HEK293 (cell line): ENCODE results near the gene EXD2.

ENCODE experiments used
- CTCF ChIA-PET: fragments of 350-600 bp; formaldehyde crosslinking; extraction: SDS; loops from one replicate; lab custom pipeline; 2021; ENCODE audit warnings: antibody characterized with exemption; lab: Yijun Ruan, JAX
- POLR2A ChIA-PET: fragments of 300-600 bp; formaldehyde crosslinking; extraction: SDS; loops from one replicate; lab custom pipeline; 2020; ENCODE audit warnings: antibody characterized with exemption, inconsistent platforms; lab: Yijun Ruan, JAX
- H3K27ac ChIP-seq: fragments of 200-500 bp; sonication (Bioruptor generic); 2 replicates; pipeline ENCODE4 v1.5.1; 2014; ENCODE audit warnings: low read depth, low read length, control low read depth, inconsistent platforms; ENCODE audit errors: extremely low read depth
- H3K36me3 ChIP-seq, 2 experiments: fragments of 200-500 bp in 1 of 2; sonication (Bioruptor generic) in 1 of 2; 1 replicate in 1 of 2; 2 replicates in 1 of 2; pipeline ENCODE4 v1.5.1; 2014 to 2017; ENCODE audit warnings: inconsistent platforms in 2 of 2, low read length in 2 of 2; ENCODE audit not compliant: control insufficient read depth in 2 of 2, insufficient read depth in 1 of 2
- H3K4me1 ChIP-seq: fragments of 200-500 bp; sonication (Bioruptor generic); 2 replicates; pipeline ENCODE4 v1.5.1; 2014; ENCODE audit warnings: mild to moderate bottlenecking, low read length, inconsistent platforms; ENCODE audit not compliant: control insufficient read depth, insufficient read depth
- H3K4me3 ChIP-seq: 2 replicates; pipeline ENCODE4 v1.5.1; 2011; ENCODE audit warnings: low read depth, mild to moderate bottlenecking, control low read depth, low read length, moderate library complexity
- H3K9me3 ChIP-seq: fragments of 200-500 bp; sonication (Bioruptor generic); 2 replicates; pipeline ENCODE4 v1.5.1; 2014; ENCODE audit warnings: low read depth, low read length, inconsistent platforms; ENCODE audit not compliant: control insufficient read depth, insufficient read depth
- GLI4 ChIP-seq: fragments of 450-650 bp; formaldehyde crosslinking; IDR thresholded peaks from 2 replicates; pipeline ENCODE4 v1.5.1; 2016; ENCODE audit warnings: missing biosample characterization, missing genetic modification characterization
- GLIS1 ChIP-seq: fragments of 450-650 bp; formaldehyde crosslinking; IDR thresholded peaks from 2 replicates; pipeline ENCODE4 v1.5.1; 2016; ENCODE audit warnings: missing biosample characterization, missing genetic modification characterization
- HOXC10 ChIP-seq: sonication (generic); formaldehyde crosslinking; IDR thresholded peaks from 2 replicates; pipeline ENCODE4 v1.8.1; 2023; ENCODE audit warnings: mild to moderate bottlenecking, missing genetic modification reagents
- ZBTB48 ChIP-seq: fragments of 450-650 bp; formaldehyde crosslinking; IDR thresholded peaks from 2 replicates; pipeline ENCODE4 v1.5.1; 2016; ENCODE audit warnings: missing biosample characterization, missing genetic modification characterization
- ZNF10 ChIP-seq: fragments of 450-650 bp; formaldehyde crosslinking; IDR thresholded peaks from 2 replicates; pipeline ENCODE4 v1.5.1; 2017; ENCODE audit warnings: missing biosample characterization, missing genetic modification characterization
- ZNF121 ChIP-seq: fragments of 450-650 bp; formaldehyde crosslinking; IDR thresholded peaks from 2 replicates; pipeline ENCODE4 v1.5.1; 2016; ENCODE audit warnings: missing biosample characterization, missing genetic modification characterization
- ZNF133 ChIP-seq: fragments of 450-650 bp; formaldehyde crosslinking; IDR thresholded peaks from 2 replicates; pipeline ENCODE4 v1.5.1; 2016; ENCODE audit warnings: missing biosample characterization, missing genetic modification characterization
- ZNF169 ChIP-seq: fragments of 450-650 bp; formaldehyde crosslinking; IDR thresholded peaks from 2 replicates; pipeline ENCODE4 v1.5.1; 2016; ENCODE audit warnings: missing biosample characterization, missing genetic modification characterization
- ZNF239 ChIP-seq: fragments of 450-650 bp; formaldehyde crosslinking; IDR thresholded peaks from 2 replicates; pipeline ENCODE4 v1.5.1; 2016; ENCODE audit warnings: missing biosample characterization, missing genetic modification characterization
- ZNF366 ChIP-seq: fragments of 450-650 bp; formaldehyde crosslinking; conservative IDR thresholded peaks from 2 replicates; pipeline ENCODE4 v1.5.1; 2016; ENCODE audit warnings: missing biosample characterization, missing genetic modification characterization
- ZNF473 ChIP-seq: fragments of 450-650 bp; formaldehyde crosslinking; IDR thresholded peaks from 2 replicates; pipeline ENCODE4 v1.5.1; 2017; ENCODE audit warnings: missing biosample characterization, missing genetic modification characterization
- ZNF510 ChIP-seq: fragments of 450-650 bp; formaldehyde crosslinking; IDR thresholded peaks from 2 replicates; pipeline ENCODE4 v1.5.1; 2018; ENCODE audit warnings: mild to moderate bottlenecking, missing genetic modification characterization, missing biosample characterization; ENCODE audit not compliant: insufficient replicate concordance
- ZNF561 ChIP-seq: fragments of 450-650 bp; IDR thresholded peaks from 2 replicates; pipeline ENCODE4 v1.5.1; 2018; ENCODE audit warnings: missing biosample characterization, missing genetic modification characterization, borderline replicate concordance
- TF ChIP-seq, protein P1 (sequence below): fragments of 450-650 bp; formaldehyde crosslinking; IDR thresholded peaks from 2 replicates; pipeline ENCODE4 v1.5.1; 2016; ENCODE audit warnings: missing biosample characterization, missing genetic modification characterization
- TF ChIP-seq, protein P2 (sequence below): fragments of 450-650 bp; formaldehyde crosslinking; IDR thresholded peaks from 2 replicates; pipeline ENCODE4 v1.5.1; 2016; ENCODE audit warnings: missing biosample characterization, missing genetic modification characterization
- TF ChIP-seq, protein P3 (sequence below): fragments of 450-650 bp; formaldehyde crosslinking; IDR thresholded peaks from 2 replicates; pipeline ENCODE4 v1.5.1; 2017; ENCODE audit warnings: missing biosample characterization, missing genetic modification characterization
- TF ChIP-seq, protein P4 (sequence below): fragments of 450-650 bp; formaldehyde crosslinking; IDR thresholded peaks from 2 replicates; pipeline ENCODE4 v1.5.1; 2016; ENCODE audit warnings: missing biosample characterization, missing genetic modification characterization, low read depth

The EXD2 gene

DNA sequence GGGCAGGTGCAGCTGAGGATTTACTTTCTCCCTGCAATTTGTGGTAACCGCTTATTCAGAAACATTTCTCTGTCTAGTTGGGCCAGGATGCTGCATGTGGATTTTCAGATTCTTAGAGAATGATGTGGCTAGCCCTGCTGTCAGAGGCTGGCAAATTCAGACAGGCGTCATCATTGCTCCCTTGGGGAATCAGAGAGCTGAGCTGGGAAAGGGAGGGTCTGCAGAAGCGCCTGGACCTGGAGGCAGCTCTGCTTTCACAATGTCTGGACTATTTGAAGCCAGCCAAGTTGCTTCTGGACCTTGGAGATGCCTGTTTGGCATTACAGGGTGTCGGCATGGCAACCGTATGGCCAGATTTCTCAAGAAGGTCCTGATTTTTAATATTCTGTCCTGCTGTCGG lies 72.1 kb downstream of the EXD2 start (continued):
- TF ChIP-seq ZNF10 (tag by site-specific recombination) (no peak), HOXC10 (CRISPR knock-in tag) (no peak)
- TF ChIP-seq, protein P1, sequence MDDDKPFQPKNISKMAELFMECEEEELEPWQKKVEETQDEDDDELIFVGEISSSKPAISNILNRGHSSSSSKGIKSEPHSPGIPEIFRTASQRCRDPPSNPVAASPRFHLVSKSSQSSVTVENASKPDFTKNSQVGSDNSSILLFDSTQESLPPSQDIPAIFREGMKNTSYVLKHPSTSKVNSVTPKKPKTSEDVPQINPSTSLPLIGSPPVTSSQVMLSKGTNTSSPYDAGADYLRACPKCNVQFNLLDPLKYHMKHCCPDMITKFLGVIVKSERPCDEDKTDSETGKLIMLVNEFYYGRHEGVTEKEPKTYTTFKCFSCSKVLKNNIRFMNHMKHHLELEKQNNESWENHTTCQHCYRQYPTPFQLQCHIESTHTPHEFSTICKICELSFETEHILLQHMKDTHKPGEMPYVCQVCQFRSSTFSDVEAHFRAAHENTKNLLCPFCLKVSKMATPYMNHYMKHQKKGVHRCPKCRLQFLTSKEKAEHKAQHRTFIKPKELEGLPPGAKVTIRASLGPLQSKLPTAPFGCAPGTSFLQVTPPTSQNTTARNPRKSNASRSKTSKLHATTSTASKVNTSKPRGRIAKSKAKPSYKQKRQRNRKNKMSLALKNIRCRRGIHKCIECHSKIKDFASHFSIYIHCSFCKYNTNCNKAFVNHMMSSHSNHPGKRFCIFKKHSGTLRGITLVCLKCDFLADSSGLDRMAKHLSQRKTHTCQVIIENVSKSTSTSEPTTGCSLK (tag by site-specific recombination): no peak

DNA sequence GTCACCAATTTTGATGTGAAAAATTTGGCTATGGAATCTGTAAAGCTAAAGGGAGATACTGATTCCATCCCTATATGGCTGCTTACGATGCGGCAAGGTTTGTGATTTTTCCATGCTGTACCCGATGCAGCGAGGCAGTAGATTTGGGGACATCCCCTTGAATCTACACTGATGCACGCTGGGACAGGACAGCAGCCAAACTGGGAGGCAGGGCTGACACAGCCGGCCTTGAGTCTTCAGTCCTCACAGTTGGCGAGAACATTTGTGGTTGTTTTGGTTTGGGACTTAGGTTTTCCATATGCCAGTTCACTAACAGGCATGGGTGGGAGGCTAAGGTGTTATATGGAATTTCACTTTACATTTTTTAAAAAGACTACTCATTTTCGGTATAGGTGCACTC lies 72.5 kb downstream of the EXD2 start:
- Histone ChIP-seq H3K36me3 (peaks cover 0 to 6% of the 10 kb centered on the region in 2 experiments; a peak in 1 of 3 replicates), H3K9me3 (no peaks in the 10 kb centered on the region), H3K27ac (no peak overlapping the region), H3K4me1 (peaks cover 5% of the 10 kb centered on the region; the same call in 1 of the 2 replicates), H3K4me3 (no peak overlapping the region)
- ChIA-PET POLR2A (no interaction called here), CTCF (no interaction called here)
- TF ChIP-seq ZNF239 (tag by site-specific recombination) (no peak), GLIS1 (tag by site-specific recombination) (no peak), ZNF121 (tag by site-specific recombination) (no peak), ZNF133 (no peak), ZNF473 (no peak), ZNF561 (tag by site-specific recombination) (no peak), GLI4 (tag by site-specific recombination) (no peak), ZNF169 (no peak), ZNF366 (no peak), ZNF510 (tag by site-specific recombination) (no peak), ZBTB48 (tag by site-specific recombination) (no peak)
- TF ChIP-seq, protein P2, sequence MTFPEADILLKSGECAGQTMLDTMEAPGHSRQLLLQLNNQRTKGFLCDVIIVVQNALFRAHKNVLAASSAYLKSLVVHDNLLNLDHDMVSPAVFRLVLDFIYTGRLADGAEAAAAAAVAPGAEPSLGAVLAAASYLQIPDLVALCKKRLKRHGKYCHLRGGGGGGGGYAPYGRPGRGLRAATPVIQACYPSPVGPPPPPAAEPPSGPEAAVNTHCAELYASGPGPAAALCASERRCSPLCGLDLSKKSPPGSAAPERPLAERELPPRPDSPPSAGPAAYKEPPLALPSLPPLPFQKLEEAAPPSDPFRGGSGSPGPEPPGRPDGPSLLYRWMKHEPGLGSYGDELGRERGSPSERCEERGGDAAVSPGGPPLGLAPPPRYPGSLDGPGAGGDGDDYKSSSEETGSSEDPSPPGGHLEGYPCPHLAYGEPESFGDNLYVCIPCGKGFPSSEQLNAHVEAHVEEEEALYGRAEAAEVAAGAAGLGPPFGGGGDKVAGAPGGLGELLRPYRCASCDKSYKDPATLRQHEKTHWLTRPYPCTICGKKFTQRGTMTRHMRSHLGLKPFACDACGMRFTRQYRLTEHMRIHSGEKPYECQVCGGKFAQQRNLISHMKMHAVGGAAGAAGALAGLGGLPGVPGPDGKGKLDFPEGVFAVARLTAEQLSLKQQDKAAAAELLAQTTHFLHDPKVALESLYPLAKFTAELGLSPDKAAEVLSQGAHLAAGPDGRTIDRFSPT (tag by site-specific recombination): no peak
- TF ChIP-seq, protein P3, sequence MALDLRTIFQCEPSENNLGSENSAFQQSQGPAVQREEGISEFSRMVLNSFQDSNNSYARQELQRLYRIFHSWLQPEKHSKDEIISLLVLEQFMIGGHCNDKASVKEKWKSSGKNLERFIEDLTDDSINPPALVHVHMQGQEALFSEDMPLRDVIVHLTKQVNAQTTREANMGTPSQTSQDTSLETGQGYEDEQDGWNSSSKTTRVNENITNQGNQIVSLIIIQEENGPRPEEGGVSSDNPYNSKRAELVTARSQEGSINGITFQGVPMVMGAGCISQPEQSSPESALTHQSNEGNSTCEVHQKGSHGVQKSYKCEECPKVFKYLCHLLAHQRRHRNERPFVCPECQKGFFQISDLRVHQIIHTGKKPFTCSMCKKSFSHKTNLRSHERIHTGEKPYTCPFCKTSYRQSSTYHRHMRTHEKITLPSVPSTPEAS (tag by site-specific recombination): no peak
- TF ChIP-seq, protein P4, sequence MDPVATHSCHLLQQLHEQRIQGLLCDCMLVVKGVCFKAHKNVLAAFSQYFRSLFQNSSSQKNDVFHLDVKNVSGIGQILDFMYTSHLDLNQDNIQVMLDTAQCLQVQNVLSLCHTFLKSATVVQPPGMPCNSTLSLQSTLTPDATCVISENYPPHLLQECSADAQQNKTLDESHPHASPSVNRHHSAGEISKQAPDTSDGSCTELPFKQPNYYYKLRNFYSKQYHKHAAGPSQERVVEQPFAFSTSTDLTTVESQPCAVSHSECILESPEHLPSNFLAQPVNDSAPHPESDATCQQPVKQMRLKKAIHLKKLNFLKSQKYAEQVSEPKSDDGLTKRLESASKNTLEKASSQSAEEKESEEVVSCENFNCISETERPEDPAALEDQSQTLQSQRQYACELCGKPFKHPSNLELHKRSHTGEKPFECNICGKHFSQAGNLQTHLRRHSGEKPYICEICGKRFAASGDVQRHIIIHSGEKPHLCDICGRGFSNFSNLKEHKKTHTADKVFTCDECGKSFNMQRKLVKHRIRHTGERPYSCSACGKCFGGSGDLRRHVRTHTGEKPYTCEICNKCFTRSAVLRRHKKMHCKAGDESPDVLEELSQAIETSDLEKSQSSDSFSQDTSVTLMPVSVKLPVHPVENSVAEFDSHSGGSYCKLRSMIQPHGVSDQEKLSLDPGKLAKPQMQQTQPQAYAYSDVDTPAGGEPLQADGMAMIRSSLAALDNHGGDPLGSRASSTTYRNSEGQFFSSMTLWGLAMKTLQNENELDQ: no peak
